ENCODE results near the gene ANKS1B. TPM values are rescaled to one million over a fixed set of nuclear protein-coding genes. Genes with fewer than 3 reads are reported as not detected.

The ANKS1B gene
- total and polyA plus RNA-seq, 2 of the 4 experiments (the other 2 are of a cell fraction), result 0.17 to 0.18 TPM

DNA sequence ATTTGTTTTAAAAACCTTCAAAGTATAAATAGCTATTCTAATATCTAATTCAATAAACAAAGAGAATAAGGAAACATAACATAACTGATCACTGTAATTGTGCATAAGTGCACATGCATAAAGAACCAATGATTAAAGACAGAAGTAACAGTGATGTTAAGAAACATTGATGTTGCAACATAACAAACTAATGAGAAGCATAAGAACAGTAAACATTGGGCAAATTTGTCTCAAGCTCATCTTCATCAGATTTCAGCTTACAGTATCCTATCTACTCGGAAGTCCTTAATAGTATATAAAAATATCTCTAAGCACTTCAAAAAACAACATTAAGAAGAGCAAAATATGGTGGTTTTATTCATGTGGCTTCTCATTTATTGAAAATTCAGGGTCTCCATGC lies 239.6 kb downstream of the ANKS1B start:
- CTCF ChIA-PET, result interaction anchor here (0.6 kb wide), 1 partner anchor 922 kb away, joined by 4 read pairs; no protein-coding TSS in a partner anchor

More for the DNA sequence above, 239.6 kb downstream of the ANKS1B start:
- POLR2A ChIA-PET (ENCODE audit: unreplicated experiment), result no interaction called here
- Histone ChIP-seq H3K18ac (ENCODE audit: low read depth, low read length) (no peak overlapping the region), H4K20me1 (ENCODE audit: insufficient read depth, low read length) (no peaks in the 10 kb centered on the region), H2BK120ac (ENCODE audit: low read depth, low read length) (no peak overlapping the region), H3K4me3 (ENCODE audit: insufficient read depth, low read depth, low read length) (no peak overlapping the region), H3K23ac (ENCODE audit: low read depth, low read length) (no peak overlapping the region), H4K5ac (ENCODE audit: low read depth, low read length) (no peak overlapping the region), H2AK5ac (ENCODE audit: low read depth, low read length) (no peak overlapping the region), H2BK5ac (ENCODE audit: low read depth, low read length, poor library complexity, severe bottlenecking) (no peak overlapping the region), H3K56ac (ENCODE audit: extremely low read depth, insufficient read depth, low read length) (no peak overlapping the region), H3K36me3 (ENCODE audit: control insufficient read depth, insufficient read depth, low read length) (no peaks in the 10 kb centered on the region), H2BK20ac (ENCODE audit: low read depth, low read length) (no peak overlapping the region), H2AFZ (replicated peaks; ENCODE audit: low read length, poor library complexity) (no peak overlapping the region), H3K9me1 (ENCODE audit: insufficient read depth, low read length) (no peaks in the 10 kb centered on the region), H3K4me2 (ENCODE audit: low read depth, low read length) (no peak overlapping the region), H3K9me3 (ENCODE audit: control insufficient read depth, insufficient read depth, low read length) (no peaks in the 10 kb centered on the region; the same call in 1 of the 2 replicates), H4K91ac (ENCODE audit: insufficient read depth, low read depth, low read length) (no peak overlapping the region), H4K8ac (ENCODE audit: low read depth in 2 of 2, low read length in 2 of 2) (no peak overlapping the region), H2BK15ac (ENCODE audit: low read depth, low read length) (no peak overlapping the region), H3K4ac (ENCODE audit: low read depth, low read length) (no peak overlapping the region), H3K4me1 (ENCODE audit: control insufficient read depth, insufficient read depth, low read length) (no peaks in the 10 kb centered on the region), H3K9ac (ENCODE audit: low read depth, low read length) (no peak overlapping the region), H3K27ac (ENCODE audit: insufficient read depth, low read length) (no peak overlapping the region), H3K27me3 (ENCODE audit: control insufficient read depth, insufficient read depth, low read length) (no peaks in the 10 kb centered on the region), H3K14ac (replicated peaks; ENCODE audit: low read depth, low read length) (no peak overlapping the region), H3K79me1 (ENCODE audit: low read depth in 1 of 2, low read length in 2 of 2) (no peaks in the 10 kb centered on the region), H2AK9ac (replicated peaks; ENCODE audit: low read depth, low read length, poor library complexity) (no peak overlapping the region)
- in situ Hi-C loops (cut with MboI; ENCODE audit: low sequenced_read_pairs) (no loop called here), dilution Hi-C loops (cut with HindIII; ENCODE audit: low sequenced_read_pairs, unreplicated experiment) (no loop called here), intact Hi-C loops (cut with micrococcal nuclease) (no loop called here)
- no peak for DNase-seq
- TF ChIP-seq, protein P1, sequence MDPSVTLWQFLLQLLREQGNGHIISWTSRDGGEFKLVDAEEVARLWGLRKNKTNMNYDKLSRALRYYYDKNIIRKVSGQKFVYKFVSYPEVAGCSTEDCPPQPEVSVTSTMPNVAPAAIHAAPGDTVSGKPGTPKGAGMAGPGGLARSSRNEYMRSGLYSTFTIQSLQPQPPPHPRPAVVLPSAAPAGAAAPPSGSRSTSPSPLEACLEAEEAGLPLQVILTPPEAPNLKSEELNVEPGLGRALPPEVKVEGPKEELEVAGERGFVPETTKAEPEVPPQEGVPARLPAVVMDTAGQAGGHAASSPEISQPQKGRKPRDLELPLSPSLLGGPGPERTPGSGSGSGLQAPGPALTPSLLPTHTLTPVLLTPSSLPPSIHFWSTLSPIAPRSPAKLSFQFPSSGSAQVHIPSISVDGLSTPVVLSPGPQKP (IDR thresholded peaks at IDR 0.05; ENCODE audit: borderline replicate concordance, low read depth, low read length), result no peak
- peak; percentile 35; the same call in 1 of the 2 replicates for TF ChIP-seq CEBPB (IDR thresholded peaks at IDR 0.05; ENCODE audit: low read depth, low read length)
- no TSS peak for BruUV-seq (replicated peaks)
- ATAC-seq (ENCODE audit: low read depth), result no peak
- whole genome bisulfite sequencing, 2 experiments (ENCODE audit: extremely low coverage in 2 of 2, insufficient read length in 1 of 2), result no CpG with 5 or more reads among the region's 1 CpG

Measured in IMR-90 (cell line).